GM08714 (cell line): ENCODE data around the gene CNTD1.
"Not testable (repeated sequence)": the region's sequence is repeated elsewhere in the genome, so short reads cannot be mapped to it uniquely, and the experiment has no call there.

Source experiments
- H3K4me3 ChIP-seq: fragments of 200-500 bp; sonication (Bioruptor generic); 2 replicates; pipeline ENCODE4 v1.5.1; 2014; ENCODE audit warnings: mild to moderate bottlenecking, low read length, inconsistent platforms
- ZNF274 ChIP-seq: IDR thresholded peaks from 2 replicates; pipeline ENCODE4 v1.6.1; 2012; ENCODE audit warnings: mild to moderate bottlenecking, low read depth, low read length

Gene CNTD1

DNA sequence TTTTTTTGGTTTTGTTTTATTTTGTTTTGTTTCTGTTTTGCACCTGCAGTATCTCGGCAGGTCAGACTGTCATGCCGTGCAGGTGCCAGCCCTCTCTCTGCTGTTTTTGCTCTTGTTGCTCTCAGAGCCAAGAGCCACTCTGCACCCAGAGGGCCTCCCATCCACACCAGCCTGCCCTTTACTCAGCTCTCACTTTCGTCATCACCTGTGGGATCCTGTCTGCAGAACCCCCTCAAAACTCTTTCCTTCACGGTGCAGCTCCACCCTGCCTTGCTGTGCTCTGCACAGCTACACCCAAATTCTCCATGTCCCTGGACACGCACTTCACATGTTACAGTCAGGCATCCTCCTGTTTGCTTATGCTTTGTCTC is 54.9 kb downstream of the CNTD1 start:
- TF ChIP-seq ZNF274: no peak
- H3K4me3 ChIP-seq: no peak overlapping the region

DNA sequence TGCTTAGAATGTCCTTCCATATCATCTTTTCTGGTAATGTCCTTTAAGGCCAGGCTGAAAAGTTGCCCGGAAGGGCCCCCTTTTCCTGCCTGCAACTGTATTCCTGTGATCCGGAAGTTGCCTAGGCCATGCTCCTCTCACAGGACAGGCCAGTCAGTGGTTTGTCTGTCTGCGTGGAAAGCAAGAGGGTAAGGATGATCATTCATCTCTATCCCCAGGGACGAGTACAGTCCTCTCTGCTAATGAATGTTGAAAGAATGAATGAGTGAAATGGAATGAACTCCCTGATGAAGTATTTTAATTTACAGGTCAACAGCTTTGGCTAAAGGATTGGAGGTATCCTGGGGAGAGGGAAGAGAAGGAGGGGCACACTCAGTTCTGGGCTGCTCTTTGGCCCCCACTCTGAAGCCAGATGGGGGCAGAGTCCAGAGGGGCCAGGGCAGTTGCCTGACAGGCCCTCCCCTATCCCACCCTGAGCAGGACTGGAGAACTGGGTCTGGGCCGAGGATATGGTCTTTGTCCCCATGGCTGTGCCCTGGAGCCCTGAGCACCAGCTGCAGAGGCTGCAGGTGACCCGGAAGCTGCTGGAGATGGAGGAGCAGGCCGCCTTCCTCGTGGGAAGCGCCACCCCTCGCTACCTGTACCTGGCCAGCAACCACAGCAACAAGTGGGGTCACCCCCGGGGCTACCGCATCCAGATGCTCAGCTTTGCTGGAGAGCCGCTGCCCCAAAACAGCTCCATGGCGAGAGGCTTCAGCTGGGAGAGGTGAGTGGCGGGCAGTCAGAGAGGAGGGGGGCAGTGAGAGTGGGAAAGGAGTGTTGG is 55.5 kb downstream of the CNTD1 start:
- H3K4me3 ChIP-seq: no peak overlapping the region
- no peak for TF ChIP-seq ZNF274

DNA sequence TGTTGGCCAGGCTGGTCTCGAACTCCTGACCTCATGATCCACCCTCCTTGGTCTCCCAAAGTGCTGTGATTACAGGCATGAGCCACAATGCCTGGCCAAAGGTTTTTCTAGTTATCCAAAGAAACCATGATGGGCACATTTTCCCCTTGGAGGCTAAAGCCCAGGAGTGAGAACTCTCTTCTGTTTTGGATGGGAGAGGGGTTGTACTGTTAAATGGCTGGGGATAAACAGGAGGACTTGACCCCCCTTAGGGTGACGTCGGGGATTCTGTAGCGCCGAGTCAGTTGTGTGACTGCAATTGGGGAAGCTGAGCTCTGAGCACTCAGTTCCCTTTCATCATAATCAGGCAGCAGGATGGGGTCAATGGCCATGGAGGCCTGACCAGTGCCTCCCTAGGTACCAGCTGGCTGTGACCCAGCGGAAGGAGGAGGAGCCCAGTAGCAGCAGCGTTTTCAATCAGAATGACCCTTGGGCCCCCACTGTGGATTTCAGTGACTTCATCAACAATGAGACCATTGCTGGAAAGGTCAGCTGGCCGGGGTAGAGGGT is 56.5 kb downstream of the CNTD1 start:
- H3K4me3 ChIP-seq: no peak overlapping the region
- no peak for TF ChIP-seq ZNF274

DNA sequence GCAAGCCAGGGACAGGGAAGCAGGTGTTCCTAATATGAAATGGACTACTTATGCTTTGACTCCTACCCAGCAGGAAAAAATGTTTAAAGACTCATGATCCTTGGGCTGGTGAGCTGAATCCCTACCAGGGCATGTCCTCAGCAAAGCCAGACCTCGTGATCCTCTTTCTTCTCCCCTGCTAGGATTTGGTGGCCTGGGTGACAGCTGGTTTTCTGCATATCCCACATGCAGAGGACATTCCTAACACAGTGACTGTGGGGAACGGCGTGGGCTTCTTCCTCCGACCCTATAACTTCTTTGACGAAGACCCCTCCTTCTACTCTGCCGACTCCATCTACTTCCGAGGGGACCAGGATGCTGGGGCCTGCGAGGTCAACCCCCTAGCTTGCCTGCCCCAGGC is 57.4 kb downstream of the CNTD1 start:
- H3K4me3 ChIP-seq: not testable (repeated sequence)

DNA sequence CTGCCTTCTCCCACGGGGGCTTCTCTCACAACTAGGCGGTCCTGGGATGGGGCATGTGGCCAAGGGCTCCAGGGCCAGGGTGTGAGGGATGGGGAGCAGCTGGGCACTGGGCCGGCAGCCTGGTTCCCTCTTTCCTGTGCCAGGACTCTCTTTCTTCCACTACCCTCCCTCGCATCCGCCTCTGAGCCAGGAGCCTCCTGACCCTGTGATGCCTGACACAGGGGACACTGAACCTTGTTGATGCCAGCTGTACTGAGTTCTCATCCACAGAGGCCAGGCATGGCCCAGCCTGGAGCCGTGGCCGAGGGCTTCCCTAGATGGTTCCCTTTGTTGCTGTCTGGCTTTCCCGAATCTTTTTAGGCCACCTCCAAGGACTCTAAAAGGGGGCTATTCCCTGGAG is 57.9 kb downstream of the CNTD1 start:
- H3K4me3 ChIP-seq: not testable (repeated sequence)

- no peak for TF ChIP-seq ZNF274
- H3K4me3 ChIP-seq: no peak overlapping the region
Observed at GRCh38 chr17:42857389-42857788, 58.7 kb downstream of the CNTD1 start.
